ENCODE measurements around the gene PEX3.
"Not testable (repeated sequence)": the region's sequence is repeated elsewhere in the genome, so short reads cannot be mapped to it uniquely, and the experiment has no call there.

Gene PEX3

GRCh38 chr6:143465546-143465945, 14.9 kb downstream of the PEX3 start:
- H3K4me3 ChIP-seq (ENCODE audit: low read depth, low read length): no peak overlapping the region
- DNase-seq (ENCODE audit: low read depth, low spot score): no peak
- in situ Hi-C loops (cut with HindIII; ENCODE audit: low sequenced_read_pairs): no loop called here
- no peak for TF ChIP-seq CTCF (IDR thresholded peaks at IDR 0.05; ENCODE audit: low read depth, low read length)

GRCh38 chr6:143468026-143468425, 17.4 kb downstream of the PEX3 start:
- no peak overlapping the region for H3K4me3 ChIP-seq (ENCODE audit: low read depth, low read length)
- DNase-seq (ENCODE audit: low read depth, low spot score): no peak
- no peak for TF ChIP-seq CTCF (IDR thresholded peaks at IDR 0.05; ENCODE audit: low read depth, low read length)
- in situ Hi-C loops (cut with HindIII; ENCODE audit: low sequenced_read_pairs): no loop called here

GRCh38 chr6:143468823-143469222, 18.2 kb downstream of the PEX3 start:
- DNase-seq (ENCODE audit: low read depth, low spot score); in situ Hi-C loops (cut with HindIII; ENCODE audit: low sequenced_read_pairs); H3K4me3 ChIP-seq (ENCODE audit: low read depth, low read length): not testable (repeated sequence)

GRCh38 chr6:143471822-143472221, 21.2 kb downstream of the PEX3 start:
- no peak for DNase-seq (ENCODE audit: low read depth, low spot score)
- no peak overlapping the region for H3K4me3 ChIP-seq (ENCODE audit: low read depth, low read length)
- no peak for TF ChIP-seq CTCF (IDR thresholded peaks at IDR 0.05; ENCODE audit: low read depth, low read length)
- in situ Hi-C loops (cut with HindIII; ENCODE audit: low sequenced_read_pairs): no loop called here

GRCh38 chr6:143476545-143476944, 25.9 kb downstream of the PEX3 start:
- in situ Hi-C loops (cut with HindIII; ENCODE audit: low sequenced_read_pairs): no loop called here
- no peak for TF ChIP-seq CTCF (IDR thresholded peaks at IDR 0.05; ENCODE audit: low read depth, low read length)
- H3K4me3 ChIP-seq (ENCODE audit: low read depth, low read length): no peak overlapping the region
- no peak for DNase-seq (ENCODE audit: low read depth, low spot score)

GRCh38 chr6:143478479-143479062, 28.0 kb downstream of the PEX3 start:
- DNase-seq (ENCODE audit: low read depth, low spot score): no peak
- TF ChIP-seq CTCF (IDR thresholded peaks at IDR 0.05; ENCODE audit: low read depth, low read length): no peak
- H3K4me3 ChIP-seq (ENCODE audit: low read depth, low read length): no peak overlapping the region
- in situ Hi-C loops (cut with HindIII; ENCODE audit: low sequenced_read_pairs): no loop called here

- no peak overlapping the region for H3K4me3 ChIP-seq (ENCODE audit: low read depth, low read length)
- no peak for TF ChIP-seq CTCF (IDR thresholded peaks at IDR 0.05; ENCODE audit: low read depth, low read length)
- no peak for DNase-seq (ENCODE audit: low read depth, low spot score)
- in situ Hi-C loops (cut with HindIII; ENCODE audit: low sequenced_read_pairs): no loop called here
Observed at GRCh38 chr6:143482593-143482992, 32.0 kb downstream of the PEX3 start.
